Measurements from ENCODE around the gene BAG5.
A peak's percentile ranks its signal among the peaks of the same experiment; 100 is the strongest.

The BAG5 gene

GRCh38 chr14:103542605-103543088 lies 19.8 kb downstream of the BAG5 start:
- no peak overlapping the region for H3K4me3 ChIP-seq (ENCODE audit: low read depth, low read length)
- no peak for TF ChIP-seq CTCF (IDR thresholded peaks at IDR 0.05; ENCODE audit: low read depth, low read length)
- no peaks in the 10 kb centered on the region for H3K27me3 ChIP-seq (ENCODE audit: insufficient read depth, low read depth, severe bottlenecking)
- peak overlapping the region; percentile 77 for H3K27ac ChIP-seq
- no peaks in the 10 kb centered on the region for H3K9me3 ChIP-seq (ENCODE audit: severe bottlenecking)
- H3K36me3 ChIP-seq, result no peaks in the 10 kb centered on the region
- peak; percentile 78 for DNase-seq

- Histone ChIP-seq H3K27me3 (ENCODE audit: insufficient read depth, low read depth, severe bottlenecking) (no peaks in the 10 kb centered on the region), H3K4me3 (ENCODE audit: low read depth, low read length) (no peak overlapping the region), H3K27ac (peak overlapping the region; percentile 77), H3K36me3 (no peaks in the 10 kb centered on the region), H3K9me3 (ENCODE audit: severe bottlenecking) (no peaks in the 10 kb centered on the region)
- DNase-seq, result no peak
- TF ChIP-seq CTCF (IDR thresholded peaks at IDR 0.05; ENCODE audit: low read depth, low read length), result no peak
Observed at GRCh38 chr14:103541709-103542604, 20.5 kb downstream of the BAG5 start.

GRCh38 chr14:103540821-103541708 lies 21.4 kb downstream of the BAG5 start:
- H3K27me3 ChIP-seq (ENCODE audit: insufficient read depth, low read depth, severe bottlenecking), result no peaks in the 10 kb centered on the region
- H3K27ac ChIP-seq, result peak overlapping the region; percentile 94
- TF ChIP-seq CTCF (IDR thresholded peaks at IDR 0.05; ENCODE audit: low read depth, low read length), result no peak

GRCh38 chr14:103539056-103539825 lies 23.2 kb downstream of the BAG5 start:
- Histone ChIP-seq H3K9me3 (ENCODE audit: severe bottlenecking) (no peaks in the 10 kb centered on the region), H3K27me3 (ENCODE audit: insufficient read depth, low read depth, severe bottlenecking) (no peaks in the 10 kb centered on the region), H3K4me3 (ENCODE audit: low read depth, low read length) (peak overlapping the region; percentile 5; the same call in 1 of the 2 replicates), H3K27ac (peak overlapping the region; percentile 94), H3K36me3 (peaks cover 13% of the 10 kb centered on the region)
- peak; percentile 62 for DNase-seq
- peak; percentile 43 for TF ChIP-seq CTCF (IDR thresholded peaks at IDR 0.05; ENCODE audit: low read depth, low read length)

More at GRCh38 chr14:103540821-103541708, 21.4 kb downstream of the BAG5 start:
- Histone ChIP-seq H3K36me3 (no peaks in the 10 kb centered on the region), H3K9me3 (ENCODE audit: severe bottlenecking) (no peaks in the 10 kb centered on the region), H3K4me3 (ENCODE audit: low read depth, low read length) (no peak overlapping the region)
- DNase-seq, result no peak

All from WERI-Rb-1 (cell line).